GM12891 (cell line): ENCODE results near the gene NECTIN2.

ENCODE experiments used
- PAX5 ChIP-seq: IDR thresholded peaks from 2 replicates; pipeline ENCODE4 v1.6.1; 2011; ENCODE audit warnings: low read length, moderate library complexity, mild to moderate bottlenecking; ENCODE audit not compliant: insufficient read depth, severe bottlenecking
- POLR2A ChIP-seq: IDR thresholded peaks from 2 replicates; pipeline ENCODE4 v1.6.1; 2011; ENCODE audit warnings: low read depth, low read length, control low read depth
- POLR2AphosphoS5 ChIP-seq: IDR thresholded peaks from 2 replicates; pipeline ENCODE4 v1.6.1; 2011; ENCODE audit warnings: low read depth, low read length, control low read depth
- POU2F2 ChIP-seq: IDR thresholded peaks from 2 replicates; pipeline ENCODE4 v1.6.1; 2011; ENCODE audit warnings: low read depth, mild to moderate bottlenecking, control low read depth, low read length, moderate library complexity
- SPI1 ChIP-seq: IDR thresholded peaks from 2 replicates; pipeline ENCODE4 v1.6.1; 2011; ENCODE audit warnings: low read depth, low read length, control low read depth
- TAF1 ChIP-seq: IDR thresholded peaks from 2 replicates; pipeline ENCODE4 v1.6.1; 2011; ENCODE audit warnings: low read depth, low read length, control low read depth

DNA sequence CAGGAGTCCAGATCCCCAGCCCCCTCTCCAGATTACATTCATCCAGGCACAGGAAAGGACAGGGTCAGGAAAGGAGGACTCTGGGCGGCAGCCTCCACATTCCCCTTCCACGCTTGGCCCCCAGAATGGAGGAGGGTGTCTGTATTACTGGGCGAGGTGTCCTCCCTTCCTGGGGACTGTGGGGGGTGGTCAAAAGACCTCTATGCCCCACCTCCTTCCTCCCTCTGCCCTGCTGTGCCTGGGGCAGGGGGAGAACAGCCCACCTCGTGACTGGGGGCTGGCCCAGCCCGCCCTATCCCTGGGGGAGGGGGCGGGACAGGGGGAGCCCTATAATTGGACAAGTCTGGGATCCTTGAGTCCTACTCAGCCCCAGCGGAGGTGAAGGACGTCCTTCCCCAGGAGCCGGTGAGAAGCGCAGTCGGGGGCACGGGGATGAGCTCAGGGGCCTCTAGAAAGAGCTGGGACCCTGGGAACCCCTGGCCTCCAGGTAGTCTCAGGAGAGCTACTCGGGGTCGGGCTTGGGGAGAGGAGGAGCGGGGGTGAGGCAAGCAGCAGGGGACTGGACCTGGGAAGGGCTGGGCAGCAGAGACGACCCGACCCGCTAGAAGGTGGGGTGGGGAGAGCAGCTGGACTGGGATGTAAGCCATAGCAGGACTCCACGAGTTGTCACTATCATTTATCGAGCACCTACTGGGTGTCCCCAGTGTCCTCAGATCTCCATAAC is 59.5 kb downstream of the NECTIN2 start, which contains the start of gene APOE:
- no peak; the same call in 1 of the 2 replicates for TF ChIP-seq POLR2A
- TF ChIP-seq PAX5 = no peak
- TF ChIP-seq TAF1 = no peak
- TF ChIP-seq POLR2AphosphoS5 = no peak
- TF ChIP-seq SPI1 = no peak
- TF ChIP-seq POU2F2 = no peak
